Mucosa of descending colon (tissue), 3 donors: Measurements from ENCODE around the gene TEX9. TPM values are rescaled to one million over a fixed set of nuclear protein-coding genes. Genes with fewer than 3 reads are reported as not detected.

Experiments used
- ATAC-seq: fragments of 200-7000 bp; cut with Tn5 transposase; one replicate; pipeline ENCODE4 v1.9.1; 2020; ENCODE audit warnings: mild to moderate bottlenecking, moderate library complexity
- DNase-seq, 3 donors: peaks; one replicate each; pipeline ENCODE4 v3.0.0-alpha.2; 2020
- H3K36me3 ChIP-seq: fragments of 200-600 bp; one replicate; pipeline ENCODE4 v1.8.0; 2021; ENCODE audit warnings: low read depth, mild to moderate bottlenecking
- H3K4me1 ChIP-seq: fragments of 200-600 bp; one replicate; pipeline ENCODE4 v1.8.0; 2021; ENCODE audit warnings: low read depth, mild to moderate bottlenecking
- H3K4me3 ChIP-seq: fragments of 200-600 bp; one replicate; pipeline ENCODE4 v1.8.0; 2021; ENCODE audit warnings: mild to moderate bottlenecking
- H3K9me3 ChIP-seq: fragments of 200-600 bp; one replicate; pipeline ENCODE4 v1.8.0; 2021; ENCODE audit warnings: mild to moderate bottlenecking
- intact Hi-C, 2 donors: fragments of 100-400 bp; cut with DNase I in 1 of 2; cut with micrococcal nuclease in 1 of 2; formaldehyde crosslinking; loops; one replicate each; pipeline versions ENCODE4 v1.11.0 to v1.11.1; 2022; cut with DNase I, micrococcal nuclease
- total RNA-seq, 3 donors: library from RNA; stranded (reverse); fragmentation: NEBNext Ultra II Directional in 2 of 3; extraction: Animal tissue kit (Norgen Biotek cat#: 25700) in 2 of 3; gene quantifications; one replicate each; pipeline versions ENCODE4 v1.2.1 to v1.2.4, GENCODE V29; 2021 to 2023
- TF ChIP-seq, protein P1 (sequence below): fragments of 200-600 bp; IDR thresholded peaks from one replicate; pipeline ENCODE4 v1.8.0; 2022; ENCODE audit warnings: antibody characterized with exemption, mild to moderate bottlenecking
- donor health status: DM: no; HTN: no; CAD: no; lungs with moderate emphysema.
- donor health status: DM: no; HTN: no; CAD: no.
- donor health status: DM: no; HTN: yes; CAD: no.

Gene TEX9
- total RNA-seq, 3 donors from 2014 or later = 5.7 to 10.6 (median 7.8) TPM

DNA sequence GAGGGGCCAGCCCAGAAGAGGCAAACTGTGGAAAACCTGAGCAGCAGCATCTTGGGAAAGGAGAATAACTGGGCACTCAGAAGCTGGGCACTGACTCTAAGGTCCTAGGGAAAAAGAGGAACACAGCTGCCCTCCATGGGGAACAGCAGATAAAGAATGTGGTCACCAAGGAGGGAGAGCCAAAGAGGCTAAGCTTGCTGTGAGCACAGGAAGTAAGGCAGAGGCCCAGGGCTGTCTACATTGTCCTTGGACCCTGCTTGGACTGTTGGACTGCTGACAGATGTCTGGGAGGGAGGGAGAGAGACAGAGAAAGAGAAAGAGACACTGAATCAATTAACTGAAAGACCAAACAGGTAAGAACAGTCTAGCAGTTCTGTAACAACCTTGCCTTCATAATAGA is 104.3 kb downstream of the TEX9 start:
- intact Hi-C loops = no loop called here
- peaks cover 11% of the 10 kb centered on the region for H3K4me1 ChIP-seq
- H3K4me3 ChIP-seq = no peak overlapping the region
- ATAC-seq = no peak
- DNase-seq = no peak
- no peaks in the 10 kb centered on the region for H3K36me3 ChIP-seq
- TF ChIP-seq, protein P1, sequence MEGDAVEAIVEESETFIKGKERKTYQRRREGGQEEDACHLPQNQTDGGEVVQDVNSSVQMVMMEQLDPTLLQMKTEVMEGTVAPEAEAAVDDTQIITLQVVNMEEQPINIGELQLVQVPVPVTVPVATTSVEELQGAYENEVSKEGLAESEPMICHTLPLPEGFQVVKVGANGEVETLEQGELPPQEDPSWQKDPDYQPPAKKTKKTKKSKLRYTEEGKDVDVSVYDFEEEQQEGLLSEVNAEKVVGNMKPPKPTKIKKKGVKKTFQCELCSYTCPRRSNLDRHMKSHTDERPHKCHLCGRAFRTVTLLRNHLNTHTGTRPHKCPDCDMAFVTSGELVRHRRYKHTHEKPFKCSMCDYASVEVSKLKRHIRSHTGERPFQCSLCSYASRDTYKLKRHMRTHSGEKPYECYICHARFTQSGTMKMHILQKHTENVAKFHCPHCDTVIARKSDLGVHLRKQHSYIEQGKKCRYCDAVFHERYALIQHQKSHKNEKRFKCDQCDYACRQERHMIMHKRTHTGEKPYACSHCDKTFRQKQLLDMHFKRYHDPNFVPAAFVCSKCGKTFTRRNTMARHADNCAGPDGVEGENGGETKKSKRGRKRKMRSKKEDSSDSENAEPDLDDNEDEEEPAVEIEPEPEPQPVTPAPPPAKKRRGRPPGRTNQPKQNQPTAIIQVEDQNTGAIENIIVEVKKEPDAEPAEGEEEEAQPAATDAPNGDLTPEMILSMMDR = no peak
- no peaks in the 10 kb centered on the region for H3K9me3 ChIP-seq

DNA sequence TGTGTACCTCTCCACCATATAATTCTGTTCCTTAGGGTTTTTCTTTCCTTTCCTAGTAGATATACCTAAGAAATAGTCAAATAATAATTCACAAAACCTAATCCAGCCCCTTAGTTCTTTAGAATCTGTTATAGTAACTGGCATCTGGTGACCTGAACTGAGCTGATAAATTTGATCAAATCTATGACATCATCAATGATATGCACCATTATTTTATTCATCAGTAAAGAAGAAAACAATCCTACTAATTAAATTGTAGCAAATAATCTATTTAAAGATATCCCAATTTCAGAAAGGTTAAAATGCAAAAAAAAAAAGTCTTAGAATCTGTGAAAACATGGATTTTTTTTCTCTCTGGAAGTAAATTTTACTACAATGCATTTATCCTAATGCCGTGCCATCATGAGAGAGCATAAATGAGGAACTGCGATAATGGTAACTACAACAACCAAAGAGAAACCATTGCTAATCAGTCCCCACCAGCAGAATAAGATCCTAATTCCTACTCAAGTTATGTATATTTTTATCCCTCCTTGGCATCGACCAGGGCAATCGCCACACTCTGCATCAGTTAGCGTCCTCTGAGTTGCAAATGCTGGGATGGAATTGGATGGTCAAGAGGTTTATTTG is 106.3 kb downstream of the TEX9 start:
- DNase-seq (no peak), ATAC-seq (no peak)
- H3K9me3 ChIP-seq = no peaks in the 10 kb centered on the region
- intact Hi-C loops = no loop called here
- H3K36me3 ChIP-seq = no peaks in the 10 kb centered on the region
- TF ChIP-seq, protein P1 = no peak
- H3K4me1 ChIP-seq = peaks cover 5% of the 10 kb centered on the region
- no peak overlapping the region for H3K4me3 ChIP-seq

DNA sequence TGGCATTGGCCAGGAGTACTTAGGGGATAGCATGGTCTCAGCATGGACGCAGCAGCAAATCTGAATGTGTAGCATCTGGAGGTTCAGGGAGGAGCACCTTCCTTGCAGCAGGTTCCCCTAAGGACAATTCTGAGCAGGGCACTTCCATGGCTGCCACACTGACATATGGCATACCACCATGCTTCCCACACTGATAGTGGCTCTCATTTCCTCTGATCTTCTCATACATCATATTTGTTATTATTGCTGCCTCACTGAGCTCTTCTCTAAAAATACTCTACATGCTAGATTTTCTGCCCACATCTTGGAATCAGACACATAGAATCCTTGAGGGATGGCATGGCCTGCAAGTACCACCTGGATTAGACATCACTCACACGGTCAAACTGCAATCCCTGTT is 107.1 kb downstream of the TEX9 start:
- Histone ChIP-seq H3K4me3 (no peak overlapping the region), H3K9me3 (no peaks in the 10 kb centered on the region), H3K4me1 (peaks cover 5% of the 10 kb centered on the region), H3K36me3 (no peaks in the 10 kb centered on the region)
- no peak for ATAC-seq
- TF ChIP-seq, protein P1 = no peak
- intact Hi-C loops = no loop called here
- DNase-seq = no peak

DNA sequence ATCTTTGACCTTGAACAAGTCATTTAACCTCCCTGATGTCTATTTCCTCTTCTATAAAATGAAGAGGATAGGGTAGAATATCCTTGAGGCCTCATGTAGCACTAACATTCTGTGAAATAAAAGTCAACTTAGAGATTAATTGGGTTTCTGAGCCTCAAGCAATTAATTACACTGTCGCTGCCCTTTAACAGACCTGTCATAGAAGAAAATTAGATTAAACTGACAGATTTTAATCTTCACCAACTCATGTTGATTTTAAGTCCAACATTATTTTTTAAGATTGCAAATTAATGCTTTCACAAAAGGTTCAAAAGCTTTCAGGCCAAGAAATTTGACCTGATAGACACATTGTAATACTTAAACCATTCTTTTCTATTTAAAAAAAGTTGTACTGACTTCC is 107.8 kb downstream of the TEX9 start:
- DNase-seq = no peak
- no peak for ATAC-seq
- TF ChIP-seq, protein P1 = no peak

DNA sequence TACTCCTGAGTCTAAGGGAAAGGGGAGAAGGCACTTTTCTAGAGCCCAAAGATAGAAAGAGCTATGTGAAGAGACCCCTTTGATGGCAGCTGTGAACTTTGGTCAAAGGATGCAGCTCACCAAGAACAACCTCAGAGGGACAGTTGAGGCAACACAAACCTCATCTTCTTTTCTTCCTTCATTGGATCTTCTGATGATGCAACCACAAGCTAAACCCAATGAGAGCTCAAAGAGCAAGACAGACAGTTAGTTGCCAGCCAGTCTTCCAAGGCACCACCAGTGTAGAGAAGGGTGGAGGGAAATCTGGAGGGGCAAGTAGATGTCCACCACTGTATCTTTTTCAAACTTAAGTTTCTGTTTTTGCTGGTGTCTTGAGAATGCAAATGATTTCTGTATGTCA is 110.1 kb downstream of the TEX9 start:
- DNase-seq = no peak
- intact Hi-C loops = no loop called here
- H3K4me3 ChIP-seq = no peak overlapping the region
- H3K4me1 ChIP-seq = no peaks in the 10 kb centered on the region
- no peak for ATAC-seq
- TF ChIP-seq, protein P1 = no peak
- H3K36me3 ChIP-seq = no peaks in the 10 kb centered on the region
- no peaks in the 10 kb centered on the region for H3K9me3 ChIP-seq

More for the DNA sequence above, 107.8 kb downstream of the TEX9 start:
- Histone ChIP-seq H3K36me3 (no peaks in the 10 kb centered on the region), H3K4me1 (peaks cover 5% of the 10 kb centered on the region), H3K4me3 (no peak overlapping the region), H3K9me3 (no peaks in the 10 kb centered on the region)
- intact Hi-C loops = no loop called here

Other genes starting within 250 kb of the TEX9 start
- 10 to 100 TPM; 12.0 to 12.9 (median 12.1) TPM for gene RFX7, start 121.5 kb upstream of the TEX9 start, total RNA-seq
- 1 to 10 TPM in 2 of 3 donors, under 1 TPM in 1; 0.61 to 1.7 (median 1.2) TPM for gene MNS1, start 99.7 kb downstream of the TEX9 start, total RNA-seq